OCI-LY3 (cell line): Measurements from ENCODE around the gene LGALS1.

Experiments used
- CTCF ChIP-seq: fragments of 200-600, 300-600 bp; sonication (generic); IDR thresholded peaks from 2 replicates; pipeline ENCODE4 v1.5.1; 2014; ENCODE audit warnings: antibody characterized with exemption, low read length, low read depth
- EZH2phosphoT487 ChIP-seq: fragments of 200-600 bp; shearing (Covaris generic); IDR thresholded peaks from 2 replicates; pipeline ENCODE4 v1.6.1; 2018; ENCODE audit warnings: antibody characterized with exemption, mixed run types, low read depth

- TF ChIP-seq CTCF: no peak
- no peak for TF ChIP-seq EZH2phosphoT487
Measured at GRCh38 chr22:37711490-37711889, 36.1 kb downstream of the LGALS1 start.
